Smooth muscle cell (in vitro differentiated cells): ENCODE data around the gene CRTAC1. TPM values are rescaled to one million over a fixed set of nuclear protein-coding genes. Genes with fewer than 3 reads are reported as not detected.

ENCODE experiments used
- DNase-seq: peaks from one replicate; lab custom pipeline; 2025; ENCODE audit not compliant: unreplicated experiment; lab: John Stamatoyannopoulos, UW
- H2AFZ ChIP-seq: fragments of 200-600 bp; sonication (generic); 2 replicates; pipeline ENCODE4 v1.6.0; 2016; ENCODE audit warnings: antibody characterized with exemption, low read depth, mild to moderate bottlenecking
- H3F3A ChIP-seq: fragments of 200-600 bp; sonication (generic); 2 replicates; pipeline ENCODE4 v1.6.0; 2017; ENCODE audit warnings: antibody characterized with exemption, low read depth
- H3K27ac ChIP-seq: fragments of 200-600 bp; sonication (generic); 2 replicates; pipeline ENCODE4 v1.5.1; 2016; ENCODE audit warnings: low read depth, mild to moderate bottlenecking
- H3K27me3 ChIP-seq: fragments of 200-600 bp; sonication (generic); 2 replicates; pipeline ENCODE4 v1.6.1; 2016; ENCODE audit warnings: low read depth, mild to moderate bottlenecking
- H3K36me3 ChIP-seq: fragments of 200-600 bp; sonication (generic); 2 replicates; pipeline ENCODE4 v1.5.1; 2016; ENCODE audit warnings: low read depth
- H3K4me1 ChIP-seq: fragments of 200-600 bp; sonication (generic); 2 replicates; pipeline ENCODE4 v1.5.1; 2016; ENCODE audit warnings: low read depth
- H3K4me2 ChIP-seq: fragments of 200-600 bp; sonication (generic); 2 replicates; pipeline ENCODE4 v1.6.0; 2016; ENCODE audit warnings: mild to moderate bottlenecking
- H3K4me3 ChIP-seq: fragments of 200-600 bp; sonication (generic); 2 replicates; pipeline ENCODE4 v1.5.1; 2016; ENCODE audit warnings: mild to moderate bottlenecking
- H3K79me2 ChIP-seq: fragments of 200-600 bp; sonication (generic); 2 replicates; pipeline ENCODE4 v1.6.0; 2016; ENCODE audit warnings: low read depth, mild to moderate bottlenecking
- H3K9ac ChIP-seq: fragments of 200-600 bp; sonication (generic); 2 replicates; pipeline ENCODE4 v1.6.0; 2016; ENCODE audit warnings: low read depth
- H3K9me3 ChIP-seq: fragments of 200-600 bp; sonication (generic); replicated peaks from 2 replicates; pipeline ENCODE4 v1.5.1; 2016; ENCODE audit warnings: low read depth
- H4K20me1 ChIP-seq: fragments of 200-600 bp; sonication (generic); 2 replicates; pipeline ENCODE4 v1.6.0; 2016; ENCODE audit warnings: low read depth
- CTCF ChIP-seq: fragments of 200-600 bp; sonication (generic); IDR thresholded peaks from 2 replicates; pipeline ENCODE4 v1.5.1; 2017; ENCODE audit warnings: borderline replicate concordance, mild to moderate bottlenecking, antibody characterized with exemption; ENCODE audit not compliant: insufficient read depth, poor library complexity, severe bottlenecking
- WGBS: methylation state at CpG from one replicate; pipeline ENCODE4 v1.1.7; 2016; ENCODE audit warnings: low lambda C conversion rate; 5-methylcytosine and 5-hydroxymethylcytosine counted together
- polyA plus RNA-seq: library from polyadenylated mRNA; unstranded; fragments of >200 nt; fragmentation: Nextera tagmentation; extraction: Ambion mirVana; gene quantifications from 2 replicates; pipeline ENCODE4 v1.2.1, GENCODE V29; 2016
- total RNA-seq: library from RNA; depleted of rRNA; stranded (reverse); fragments of >200 nt; gene quantifications from 2 replicates; pipeline ENCODE4 v1.2.3, GENCODE V29; 2014

Gene CRTAC1
- total and polyA plus RNA-seq, 2 experiments from 2014 or later: 0.31 to 0.65 TPM

- Histone ChIP-seq H3K27me3 (no peaks in the 10 kb centered on the region), H3K4me1 (no peaks in the 10 kb centered on the region), H3K79me2 (no peaks in the 10 kb centered on the region), H3K27ac (no peak overlapping the region), H3K4me2 (no peak overlapping the region), H3K9me3 (peaks cover 3% of the 10 kb centered on the region), H3K9ac (no peak overlapping the region), H2AFZ (no peak overlapping the region), H3K4me3 (no peak overlapping the region), H4K20me1 (no peaks in the 10 kb centered on the region), H3F3A (no peaks in the 10 kb centered on the region), H3K36me3 (no peaks in the 10 kb centered on the region)
- TF ChIP-seq CTCF: no peak
- no peak for DNase-seq
- WGBS: 89% methylated on average over 11 of the region's 11 CpGs
Observed at GRCh38 chr10:98000346-98000745, 30.1 kb downstream of the CRTAC1 start.

- no peaks in the 10 kb centered on the region for H3K4me1 ChIP-seq
Observed at GRCh38 chr10:97999923-98000248, 30.5 kb downstream of the CRTAC1 start.

GRCh38 chr10:97999066-97999922, 31.1 kb downstream of the CRTAC1 start:
- Histone ChIP-seq H4K20me1 (no peaks in the 10 kb centered on the region), H3K27me3 (no peaks in the 10 kb centered on the region), H3F3A (no peaks in the 10 kb centered on the region), H2AFZ (no peak overlapping the region), H3K4me2 (no peak overlapping the region), H3K4me3 (no peak overlapping the region), H3K27ac (no peak overlapping the region), H3K9ac (no peak overlapping the region), H3K9me3 (peaks cover 3% of the 10 kb centered on the region), H3K36me3 (no peaks in the 10 kb centered on the region), H3K79me2 (no peaks in the 10 kb centered on the region), H3K4me1 (no peaks in the 10 kb centered on the region)
- no peak for DNase-seq
- TF ChIP-seq CTCF: no peak
- 75% methylated on average over 10 of the region's 10 CpGs for WGBS

More at GRCh38 chr10:97999923-98000248, 30.5 kb downstream of the CRTAC1 start:
- no peak for TF ChIP-seq CTCF
- Histone ChIP-seq H3K4me2 (no peak overlapping the region), H3K27ac (no peak overlapping the region), H4K20me1 (no peaks in the 10 kb centered on the region), H3K36me3 (no peaks in the 10 kb centered on the region), H2AFZ (no peak overlapping the region), H3K4me3 (no peak overlapping the region), H3F3A (no peaks in the 10 kb centered on the region), H3K9me3 (peaks cover 3% of the 10 kb centered on the region), H3K79me2 (no peaks in the 10 kb centered on the region), H3K27me3 (no peaks in the 10 kb centered on the region), H3K9ac (no peak overlapping the region)
- 78% methylated on average over 2 of the region's 2 CpGs for WGBS
- DNase-seq: no peak

- Histone ChIP-seq H4K20me1 (no peaks in the 10 kb centered on the region), H3K4me2 (no peak overlapping the region), H3K36me3 (no peaks in the 10 kb centered on the region), H2AFZ (no peak overlapping the region), H3K4me3 (no peak overlapping the region), H3K9me3 (no peaks in the 10 kb centered on the region), H3K4me1 (no peaks in the 10 kb centered on the region), H3K27me3 (peaks cover 3% of the 10 kb centered on the region), H3K79me2 (no peaks in the 10 kb centered on the region), H3F3A (no peaks in the 10 kb centered on the region), H3K27ac (no peak overlapping the region), H3K9ac (no peak overlapping the region)
- DNase-seq: no peak
- TF ChIP-seq CTCF: no peak
- WGBS: 31% methylated on average over 2 of the region's 2 CpGs
Observed at GRCh38 chr10:97991871-97992270, 38.5 kb downstream of the CRTAC1 start.
